SK-N-MC (cell line): ENCODE data around the gene ATAD3C.
"Not testable (repeated sequence)": the region's sequence is repeated elsewhere in the genome, so short reads cannot be mapped to it uniquely, and the experiment has no call there.

ENCODE experiments used
- DNase-seq: peaks from one replicate; pipeline ENCODE4 v3.0.0-alpha.2; 2011; ENCODE audit warnings: low read depth, low spot score
- H3K27ac ChIP-seq: fragments of 200-600 bp; sonication (generic); 2 replicates; pipeline ENCODE4 v1.5.1; 2016; ENCODE audit warnings: mixed run types
- H3K36me3 ChIP-seq: fragments of 200-600 bp; sonication (generic); 2 replicates; pipeline ENCODE4 v1.6.1; 2017; ENCODE audit warnings: antibody characterized with exemption, low read length, mixed read lengths; ENCODE audit not compliant: insufficient read depth
- H3K4me3 ChIP-seq: fragments of 200-600 bp; sonication (generic); 2 replicates; pipeline ENCODE4 v1.5.1; 2016
- H3K9ac ChIP-seq: fragments of 200-600 bp; sonication (generic); 2 replicates; pipeline ENCODE4 v1.8.0; 2017; ENCODE audit warnings: mixed run types, mixed read lengths; ENCODE audit not compliant: insufficient read length
- H3K9me3 ChIP-seq: fragments of 200-600 bp; sonication (generic); 2 replicates; pipeline ENCODE4 v1.6.1; 2017; ENCODE audit warnings: low read depth, mild to moderate bottlenecking, antibody characterized with exemption, low read length, moderate library complexity, mixed read lengths
- EZH2 ChIP-seq: fragments of 200-600 bp; sonication (generic); IDR thresholded peaks from one replicate; pipeline ENCODE4 v1.6.1; 2017; ENCODE audit warnings: antibody characterized with exemption
- FOXP2 ChIP-seq: optimal IDR thresholded peaks from 2 replicates; pipeline ENCODE3; 2011; ENCODE audit warnings: mild to moderate bottlenecking, moderate library complexity; ENCODE audit not compliant: insufficient read depth; ENCODE audit errors: extremely low read length, control extremely low read depth
- POLR2AphosphoS5 ChIP-seq: IDR thresholded peaks from 2 replicates; pipeline ENCODE4 v1.6.1; 2012; ENCODE audit warnings: mild to moderate bottlenecking, low read depth, low read length, borderline replicate concordance

ATAD3C gene

DNA sequence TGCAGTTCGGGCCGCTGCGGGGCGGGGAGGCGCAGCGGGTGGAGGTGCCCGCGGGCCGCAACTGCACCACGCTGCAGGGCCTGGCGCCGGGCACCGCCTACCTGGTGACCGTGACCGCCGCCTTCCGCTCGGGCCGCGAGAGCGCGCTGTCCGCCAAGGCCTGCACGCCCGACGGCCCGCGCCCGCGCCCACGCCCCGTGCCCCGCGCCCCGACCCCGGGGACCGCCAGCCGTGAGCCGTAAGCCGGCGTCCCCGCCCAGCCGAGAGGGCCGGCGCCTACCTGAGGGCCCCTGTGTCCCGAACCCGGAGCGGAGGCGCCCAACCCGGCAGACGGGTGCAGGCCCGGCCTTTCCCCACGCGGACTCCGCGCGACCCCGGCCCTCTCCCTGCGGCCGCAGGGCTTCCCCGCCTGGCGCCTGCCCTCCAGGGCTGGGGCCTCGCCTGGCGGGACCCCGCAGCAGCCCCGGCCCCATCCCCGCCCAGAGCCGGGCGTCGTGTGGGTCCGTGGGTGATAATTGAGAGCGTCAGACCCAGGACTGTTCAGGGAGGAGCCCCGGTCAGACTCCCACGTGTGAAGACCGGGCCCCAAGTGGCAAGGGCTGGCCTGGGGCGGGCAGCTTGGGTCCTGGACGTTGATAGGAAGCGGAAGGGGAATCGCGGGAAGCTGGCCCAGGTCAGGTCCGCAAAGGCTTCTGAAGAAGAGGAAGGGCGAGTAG, 9.8 kb upstream of the ATAD3C start:
- Histone ChIP-seq H3K4me3 (no peak overlapping the region), H3K27ac (no peak overlapping the region), H3K9me3 (no peaks in the 10 kb centered on the region), H3K9ac (no peak overlapping the region), H3K36me3 (no peaks in the 10 kb centered on the region)
- no peak for DNase-seq
- TF ChIP-seq POLR2AphosphoS5 (no peak), FOXP2 (no peak), EZH2 (no peak)

DNA sequence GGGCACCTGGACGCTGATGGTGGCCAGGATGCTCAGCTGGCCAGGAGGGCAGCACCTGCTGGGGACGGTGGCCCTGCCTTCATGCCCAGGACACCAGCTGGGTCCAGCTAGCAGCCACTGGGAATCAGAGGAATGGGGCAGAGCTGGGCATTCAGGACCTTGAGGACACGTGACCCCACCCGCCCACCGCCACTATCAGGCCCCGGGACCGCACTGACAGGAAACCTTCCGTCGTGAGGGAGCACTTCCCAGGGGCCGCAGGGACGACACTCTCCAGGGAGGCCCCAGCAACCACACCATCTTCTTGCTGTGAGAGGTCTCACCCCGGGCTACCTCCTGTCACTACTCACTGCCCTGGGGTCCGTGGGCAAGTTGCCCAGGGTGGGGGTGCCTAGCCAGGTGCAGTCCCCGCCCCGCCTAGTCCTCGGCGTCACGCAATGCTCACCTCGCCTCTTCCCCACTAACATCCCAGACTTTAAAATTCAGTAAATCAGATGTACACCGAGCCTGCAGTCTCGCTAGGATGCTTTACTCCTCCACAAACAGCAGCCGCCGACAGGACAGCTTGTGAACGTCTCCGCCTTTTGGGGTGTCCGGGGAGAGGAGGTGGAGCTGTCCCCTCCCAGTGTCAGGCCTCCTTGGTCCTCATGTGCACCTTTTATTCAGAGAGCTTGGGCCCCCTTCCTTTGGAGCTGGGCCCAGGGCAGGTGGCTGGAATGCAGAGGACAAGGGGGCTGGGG, 9.1 kb upstream of the ATAD3C start:
- H3K9ac ChIP-seq: no peak overlapping the region
- no peak for TF ChIP-seq EZH2
- TF ChIP-seq POLR2AphosphoS5: no peak
- no peak for TF ChIP-seq FOXP2
- H3K9me3 ChIP-seq: no peaks in the 10 kb centered on the region
- DNase-seq: no peak
- no peaks in the 10 kb centered on the region for H3K36me3 ChIP-seq
- H3K4me3 ChIP-seq: no peak overlapping the region
- no peak overlapping the region for H3K27ac ChIP-seq

DNA sequence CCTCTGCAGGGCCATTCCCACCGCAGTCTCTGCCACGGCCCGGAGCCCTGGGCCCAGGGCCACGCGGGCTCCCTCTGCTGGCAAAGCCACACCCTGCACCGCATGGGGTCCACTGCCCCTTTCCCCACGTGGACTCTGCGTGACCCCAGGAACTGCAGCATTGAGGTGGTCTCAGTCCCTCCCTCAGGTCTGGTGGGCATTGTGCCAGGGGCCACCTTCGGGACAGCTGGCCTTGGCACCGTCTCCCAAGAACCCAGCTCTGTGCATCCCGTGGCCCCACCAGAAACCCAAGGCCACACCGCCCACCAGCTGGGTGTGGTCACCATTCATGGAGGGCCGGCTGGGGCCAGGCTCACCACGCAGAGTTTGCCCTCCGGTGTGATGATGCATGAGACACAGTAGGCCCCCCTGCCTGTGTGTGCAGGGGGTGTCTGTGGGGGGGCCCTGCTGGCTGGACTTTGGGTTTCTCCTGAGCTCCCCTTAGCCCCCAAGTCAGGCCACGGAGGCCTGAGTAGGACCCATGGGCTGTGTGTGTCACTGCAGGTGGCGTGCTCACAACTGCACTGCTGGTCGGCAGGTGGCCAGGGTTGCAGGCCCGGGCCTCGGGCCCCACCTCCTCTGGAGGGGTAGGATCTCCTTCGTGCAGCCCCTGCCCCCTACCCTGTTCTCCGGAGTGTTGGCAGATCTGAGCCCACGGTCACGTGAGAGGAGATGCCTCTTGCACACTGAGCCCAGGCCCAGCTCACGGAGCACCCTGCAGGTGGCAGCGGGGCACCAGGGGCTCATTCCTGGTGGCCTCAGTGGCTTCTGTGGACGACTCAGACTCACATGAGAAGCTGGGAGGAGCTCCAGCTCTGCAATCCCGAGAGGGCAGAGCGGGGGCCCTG, 8.2 kb upstream of the ATAD3C start:
- DNase-seq: no peak
- Histone ChIP-seq H3K4me3 (no peak overlapping the region), H3K9me3 (no peaks in the 10 kb centered on the region), H3K9ac (no peak overlapping the region), H3K36me3 (no peaks in the 10 kb centered on the region), H3K27ac (no peak overlapping the region)
- TF ChIP-seq FOXP2 (no peak), POLR2AphosphoS5 (no peak), EZH2 (no peak)

DNA sequence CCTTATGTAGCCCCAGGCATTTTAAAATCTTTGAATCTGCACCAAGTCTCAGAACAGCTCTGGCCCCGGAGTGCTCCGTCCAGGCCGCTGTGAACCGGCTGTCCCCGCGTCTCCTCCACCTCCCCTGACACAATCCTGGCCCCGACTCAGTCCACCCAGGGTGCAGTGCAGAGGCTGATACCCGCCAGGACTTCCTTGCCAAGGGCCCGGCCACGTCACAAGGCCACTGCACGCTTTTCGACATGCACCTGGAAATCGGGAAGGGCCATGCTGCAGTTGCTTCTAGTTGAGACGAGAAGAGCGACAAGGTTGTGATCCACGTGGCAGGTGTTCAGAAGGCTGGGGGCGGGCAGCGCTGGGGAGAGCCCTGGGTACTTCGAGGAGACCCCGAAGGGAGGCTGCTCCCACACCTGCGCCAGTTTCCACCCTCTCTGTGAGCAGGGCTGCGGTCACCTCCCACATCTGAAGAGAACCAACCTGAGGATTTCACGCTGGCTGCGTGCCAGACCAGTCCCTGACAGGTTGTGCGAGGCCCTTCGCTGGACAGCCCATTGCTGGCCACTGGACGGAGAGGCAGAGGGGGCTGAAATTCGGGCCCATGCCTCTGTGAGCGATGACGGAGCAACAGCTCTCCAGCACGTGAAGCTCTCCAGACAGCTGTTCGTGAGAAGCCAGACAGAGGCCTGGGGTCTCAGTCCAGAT, 7.3 kb upstream of the ATAD3C start:
- TF ChIP-seq FOXP2 (no peak), POLR2AphosphoS5 (no peak), EZH2 (no peak)
- Histone ChIP-seq H3K9me3 (no peaks in the 10 kb centered on the region), H3K4me3 (no peak overlapping the region), H3K27ac (no peak overlapping the region), H3K36me3 (no peaks in the 10 kb centered on the region), H3K9ac (no peak overlapping the region)
- no peak for DNase-seq

DNA sequence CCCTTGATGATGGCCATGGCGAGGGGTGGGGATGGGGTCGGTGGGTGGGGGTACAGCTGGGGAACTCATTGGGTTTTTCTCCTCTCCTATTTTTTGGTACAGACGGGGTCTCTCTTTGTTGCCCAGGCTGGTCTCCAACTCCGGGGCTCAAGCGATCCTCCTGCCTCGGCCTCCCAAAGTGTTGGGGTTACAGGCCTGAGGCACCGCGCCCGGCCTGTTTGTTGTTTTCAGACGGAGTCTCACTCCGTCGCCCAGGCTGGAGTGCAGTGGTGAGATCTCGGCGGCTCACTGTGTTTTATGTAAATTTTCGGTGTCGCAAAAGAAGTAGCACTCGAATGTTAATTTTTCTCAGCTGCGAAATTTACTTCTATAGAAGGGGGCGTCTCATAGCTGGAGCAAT, 2.9 kb upstream of the ATAD3C start:
- DNase-seq, H3K9me3 ChIP-seq, H3K9ac ChIP-seq, H3K27ac ChIP-seq, H3K36me3 ChIP-seq, H3K4me3 ChIP-seq: not testable (repeated sequence)

DNA sequence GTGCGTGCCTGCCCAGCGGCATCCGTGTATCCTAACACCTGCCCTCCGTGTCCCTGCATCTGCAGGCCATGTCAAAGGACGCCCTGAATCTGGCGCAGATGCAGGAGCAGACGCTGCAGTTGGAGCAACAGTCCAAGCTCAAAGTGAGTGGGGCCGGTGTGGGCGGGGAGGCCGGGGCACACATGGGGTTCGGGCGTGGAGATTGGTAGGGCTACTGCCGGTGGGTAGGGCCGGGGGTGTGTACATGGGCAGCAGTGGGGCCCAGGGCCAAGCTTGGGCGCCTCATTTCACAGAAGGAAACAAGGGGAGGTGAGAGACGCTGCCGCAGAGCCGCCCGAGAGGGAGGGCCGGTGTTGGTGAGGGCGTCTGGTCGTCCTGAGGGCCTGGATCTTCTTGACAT, 1.1 kb downstream of the ATAD3C start:
- not testable (repeated sequence) for DNase-seq, H3K4me3 ChIP-seq, H3K27ac ChIP-seq, H3K9ac ChIP-seq, H3K36me3 ChIP-seq, H3K9me3 ChIP-seq

DNA sequence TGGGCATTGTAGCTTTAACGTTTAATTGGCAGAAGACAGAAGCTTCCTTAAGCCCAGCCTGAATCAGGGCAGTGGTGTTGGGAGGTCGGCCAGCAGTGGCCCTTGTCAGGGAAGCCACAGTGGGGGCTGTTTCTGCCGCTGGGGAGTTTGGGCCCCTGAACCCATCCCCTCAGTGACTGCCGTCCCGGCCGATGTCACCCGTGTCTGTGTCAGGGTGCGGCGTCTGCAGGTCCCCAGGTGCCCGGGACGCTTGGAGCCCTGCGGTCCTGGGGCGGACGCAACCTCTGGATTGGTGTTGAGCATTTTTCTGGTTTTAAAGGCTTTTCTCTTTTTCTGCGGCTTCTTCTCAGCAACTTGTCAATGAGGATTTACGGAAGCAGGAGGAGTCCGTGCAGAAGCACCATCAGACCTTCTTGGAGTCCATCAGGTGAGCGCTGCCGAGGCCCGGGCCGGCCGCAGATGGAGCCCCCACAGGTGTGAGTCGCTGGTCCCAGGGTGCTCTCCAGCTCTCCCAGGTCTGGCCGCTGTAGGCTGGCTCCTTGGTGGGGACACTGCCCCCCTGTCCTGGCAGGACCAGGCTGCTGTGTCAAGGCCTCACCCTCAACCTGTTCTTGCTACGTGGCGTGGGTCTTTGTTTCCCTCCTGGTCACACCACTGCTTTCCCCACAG, 2.3 kb downstream of the ATAD3C start:
- TF ChIP-seq FOXP2: no peak
- TF ChIP-seq POLR2AphosphoS5: no peak
- TF ChIP-seq EZH2: no peak
- H3K9ac ChIP-seq: no peak overlapping the region
- no peak overlapping the region for H3K4me3 ChIP-seq
- H3K27ac ChIP-seq: no peak overlapping the region
- no peaks in the 10 kb centered on the region for H3K36me3 ChIP-seq
- no peaks in the 10 kb centered on the region for H3K9me3 ChIP-seq
- DNase-seq: no peak

DNA sequence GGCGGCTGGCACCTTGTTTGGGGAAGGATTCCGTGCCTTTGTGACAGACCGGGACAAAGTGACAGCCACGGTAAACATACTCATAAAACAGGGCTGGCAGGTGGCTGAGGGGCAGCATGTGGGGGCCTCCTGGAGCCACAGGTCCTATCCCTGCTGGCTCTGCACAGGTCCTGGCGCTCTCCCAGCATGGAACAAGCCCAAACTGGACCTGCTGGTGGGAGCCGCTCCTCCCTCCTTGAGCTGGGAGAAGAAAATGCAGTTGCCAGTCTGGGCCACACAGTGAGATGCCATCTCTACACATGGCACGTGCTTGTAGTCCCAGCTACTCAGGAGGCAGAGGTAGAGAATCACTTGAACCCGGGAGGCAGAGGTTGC, 2.9 kb downstream of the ATAD3C start:
- not testable (repeated sequence) for H3K27ac ChIP-seq, H3K36me3 ChIP-seq, H3K9ac ChIP-seq, DNase-seq, H3K4me3 ChIP-seq, H3K9me3 ChIP-seq
